ENCODE measurements around the gene ANO7.
"Not testable (repeated sequence)": the region's sequence is repeated elsewhere in the genome, so short reads cannot be mapped to it uniquely, and the experiment has no call there.

ANO7 gene

GRCh38 chr2:241189093-241189855 is 797 bp downstream of the ANO7 start:
- DNase-seq (ENCODE audit: low read depth in 1 of 2, low spot score in 1 of 2) = no peak

- DNase-seq (ENCODE audit: low read depth in 1 of 2, low spot score in 1 of 2) = no peak
Observed at GRCh38 chr2:241189856-241190201, 1.4 kb downstream of the ANO7 start.

DNA sequence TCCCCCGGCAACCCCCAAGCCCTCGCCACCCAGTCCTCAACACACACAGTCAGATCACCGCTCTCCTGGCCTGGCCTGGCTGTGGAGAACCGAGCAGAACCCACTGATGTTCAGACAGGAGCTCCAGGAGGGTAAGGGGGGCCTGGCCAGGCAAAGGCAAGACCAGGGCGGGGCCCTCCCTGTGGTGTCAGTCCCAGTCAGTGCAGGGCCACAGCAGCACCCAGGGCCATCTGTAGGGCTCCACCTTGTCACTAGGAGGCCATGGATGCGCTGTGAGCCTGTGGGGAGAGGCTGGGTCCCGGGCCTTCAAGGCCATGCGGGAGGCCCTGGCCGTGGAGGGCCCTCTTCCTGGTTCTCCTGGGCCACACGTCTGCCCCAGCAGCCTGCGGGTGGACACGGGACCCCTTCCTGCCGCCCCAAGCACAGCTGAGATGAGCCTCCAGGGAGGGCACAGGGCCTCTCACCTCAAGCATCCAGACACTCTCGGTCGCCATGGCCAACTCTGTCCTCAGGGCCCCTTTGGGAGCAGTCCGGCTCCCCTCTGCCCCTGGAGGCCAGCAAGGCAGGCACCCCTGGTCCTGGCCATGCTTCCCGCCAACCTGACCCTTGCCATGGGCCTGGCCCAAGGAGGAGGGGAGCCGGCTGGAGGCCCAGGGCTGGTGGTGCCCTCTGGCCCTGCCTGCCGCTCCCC is 2.0 kb downstream of the ANO7 start:
- DNase-seq (ENCODE audit: low read depth in 1 of 2, low spot score in 1 of 2) = no peak

- DNase-seq (ENCODE audit: low read depth in 1 of 2, low spot score in 1 of 2) = no peak
Observed at GRCh38 chr2:241191081-241191480, 2.6 kb downstream of the ANO7 start.

- no peak for DNase-seq (ENCODE audit: low read depth in 1 of 2, low spot score in 1 of 2)
Observed at GRCh38 chr2:241193271-241193670, 4.8 kb downstream of the ANO7 start.

GRCh38 chr2:241194811-241195210 is 6.3 kb downstream of the ANO7 start:
- DNase-seq (ENCODE audit: low read depth in 1 of 2, low spot score in 1 of 2) = no peak

DNA sequence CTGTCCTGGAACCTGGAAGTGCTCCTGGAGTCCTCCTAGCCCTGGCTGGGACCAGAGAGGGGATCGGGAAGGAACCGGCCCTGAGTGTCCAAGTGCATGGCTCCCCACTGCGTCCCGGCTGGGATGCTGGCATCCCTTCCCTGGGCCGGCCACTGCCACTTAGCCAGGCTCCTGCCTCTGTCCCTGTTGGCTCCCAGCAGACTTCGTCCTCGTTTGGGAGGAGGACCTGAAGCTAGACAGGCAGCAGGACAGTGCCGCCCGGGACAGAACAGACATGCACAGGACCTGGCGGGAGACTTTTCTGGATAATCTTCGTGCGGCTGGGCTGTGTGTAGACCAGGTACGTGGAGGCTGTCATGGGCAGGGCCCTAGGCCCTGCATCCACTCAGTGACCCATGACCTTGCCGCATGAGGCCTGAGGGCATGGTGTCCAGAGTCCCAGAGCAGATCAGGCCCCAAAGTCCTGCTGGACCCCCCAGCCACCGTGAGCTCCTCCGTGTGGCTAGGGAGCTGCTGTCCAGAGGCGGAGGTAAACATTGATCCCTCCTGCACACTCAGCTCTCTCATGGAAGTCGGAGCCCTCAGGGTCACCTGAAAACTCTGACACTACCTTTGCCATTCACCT is 7.1 kb downstream of the ANO7 start:
- no peak for DNase-seq (ENCODE audit: low read depth in 1 of 2, low spot score in 1 of 2)

- not testable (repeated sequence) for DNase-seq (ENCODE audit: low read depth in 1 of 2, low spot score in 1 of 2)
Observed at GRCh38 chr2:241197246-241197645, 8.8 kb downstream of the ANO7 start.

GRCh38 chr2:241197947-241198346 is 9.5 kb downstream of the ANO7 start:
- no peak for DNase-seq (ENCODE audit: low read depth in 1 of 2, low spot score in 1 of 2)

DNA sequence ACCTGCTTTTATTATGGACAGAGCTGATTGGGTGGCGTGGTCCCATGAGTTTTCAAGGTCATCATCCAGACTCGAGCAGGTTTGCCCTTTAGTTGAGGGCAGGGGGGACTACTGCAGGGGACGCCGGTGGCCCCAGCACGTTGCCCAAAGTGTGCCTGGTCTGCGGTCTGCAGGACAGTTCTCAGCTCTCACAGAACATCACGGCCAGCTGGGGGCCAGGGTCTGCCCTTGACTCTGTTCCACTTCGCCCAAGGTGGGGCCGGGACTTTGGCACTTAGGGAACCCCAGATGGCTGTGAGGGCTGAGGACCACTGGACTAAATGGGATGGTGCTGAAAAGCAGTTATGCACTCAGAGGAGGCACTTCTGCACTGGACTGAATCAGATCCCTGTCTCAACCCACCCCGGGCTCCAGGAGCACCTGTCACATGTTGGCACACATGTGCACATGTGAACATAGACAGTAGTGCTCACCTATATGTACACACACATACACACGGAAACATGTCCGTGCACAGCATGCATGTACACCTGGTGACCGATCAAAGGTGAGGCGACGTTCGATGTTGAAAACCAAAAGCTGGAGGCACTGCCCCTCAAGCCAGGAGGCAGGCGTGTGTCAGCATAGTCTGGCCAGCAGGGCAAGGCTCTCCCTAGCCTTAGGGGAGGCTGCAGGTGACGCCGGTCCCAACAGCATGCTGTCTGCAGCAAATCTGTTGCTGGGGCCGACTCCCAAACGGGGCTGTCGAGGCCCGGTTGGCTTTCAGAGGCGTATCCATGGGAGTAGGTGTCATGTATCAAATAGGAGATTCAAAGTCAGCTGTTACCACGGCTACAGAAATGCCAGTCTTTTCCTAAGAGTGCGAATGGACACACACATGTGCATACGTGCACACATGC is 10.2 kb downstream of the ANO7 start:
- no peak for DNase-seq (ENCODE audit: low read depth in 1 of 2, low spot score in 1 of 2)

- no peak for DNase-seq (ENCODE audit: low read depth in 1 of 2, low spot score in 1 of 2)
Observed at GRCh38 chr2:241199286-241199685, 10.8 kb downstream of the ANO7 start.

DNA sequence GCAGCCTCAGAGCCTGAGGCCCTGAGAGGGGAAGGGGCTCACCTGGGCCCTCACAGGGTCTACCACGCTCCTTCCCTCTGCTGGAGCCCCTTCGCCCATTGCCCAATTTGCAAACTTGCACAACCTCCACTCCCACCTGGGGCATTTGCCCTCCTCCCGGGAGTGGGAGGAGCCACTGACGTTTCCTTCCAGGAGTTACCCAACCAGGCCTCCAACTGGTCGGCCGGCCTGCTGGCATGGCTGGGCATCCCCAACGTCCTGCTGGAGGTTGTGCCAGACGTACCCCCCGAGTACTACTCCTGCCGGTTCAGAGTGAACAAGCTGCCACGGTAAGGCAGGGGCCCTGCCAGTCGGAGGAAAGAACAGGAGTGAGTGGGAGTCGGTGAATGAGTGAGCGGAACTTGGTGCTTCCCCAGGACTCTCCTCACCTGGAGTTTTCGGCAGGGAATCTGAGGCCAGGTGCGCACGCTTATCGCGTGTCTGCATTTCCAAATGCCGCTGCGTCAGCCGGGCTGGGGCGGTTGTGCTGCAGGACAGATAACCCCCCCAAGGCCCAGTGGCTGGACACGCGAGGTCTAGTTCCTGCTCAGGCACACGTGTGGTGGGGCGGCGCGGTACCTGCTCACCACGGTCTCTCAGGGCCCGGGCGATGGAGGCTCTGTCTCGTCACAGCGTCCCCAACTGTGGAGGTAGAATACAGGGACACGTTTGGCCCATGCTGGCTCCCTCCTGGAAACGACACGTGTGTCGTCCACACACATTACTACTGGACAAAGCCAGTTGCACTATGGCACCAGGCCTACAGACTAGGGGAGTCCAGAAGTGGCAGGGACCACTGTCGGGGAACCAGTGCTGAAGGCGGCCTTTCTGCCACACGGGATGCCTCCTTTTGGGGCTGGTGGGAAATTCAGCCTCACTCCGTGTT is 11.7 kb downstream of the ANO7 start:
- DNase-seq (ENCODE audit: low read depth in 1 of 2, low spot score in 1 of 2) = no peak

DNA sequence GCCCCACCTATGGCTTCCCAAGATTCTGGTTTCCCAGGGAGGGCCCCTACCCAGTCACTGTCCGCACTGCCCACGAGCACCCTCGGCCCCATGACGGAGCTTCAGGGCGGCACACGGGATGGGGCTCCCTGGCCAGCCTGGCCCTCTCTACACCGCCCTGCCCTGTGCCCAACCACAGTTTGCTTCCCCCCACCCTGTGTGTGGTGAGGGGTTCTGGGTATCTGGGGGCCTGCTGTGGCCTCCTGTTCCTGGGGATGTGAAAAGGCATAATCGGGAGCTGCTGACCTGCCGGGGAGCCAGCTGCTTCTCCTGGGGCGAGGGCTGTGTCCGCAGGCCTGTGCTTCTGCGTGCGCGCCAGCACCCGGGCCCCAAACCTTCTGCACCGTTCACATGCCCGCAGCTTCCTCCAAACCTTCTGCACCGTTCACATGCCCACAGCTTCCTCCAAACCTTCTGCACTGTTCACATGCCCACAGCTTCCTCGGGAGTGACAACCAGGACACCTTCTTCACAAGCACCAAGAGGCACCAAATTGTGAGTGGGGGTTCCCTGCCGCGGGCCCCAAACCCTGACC is 12.4 kb downstream of the ANO7 start:
- DNase-seq (ENCODE audit: low read depth in 1 of 2, low spot score in 1 of 2) = no peak

GRCh38 chr2:241201445-241202267 is 13.2 kb downstream of the ANO7 start:
- DNase-seq (ENCODE audit: low read depth in 1 of 2, low spot score in 1 of 2) = no peak

- no peak for DNase-seq (ENCODE audit: low read depth in 1 of 2, low spot score in 1 of 2)
Observed at GRCh38 chr2:241202268-241202585, 13.8 kb downstream of the ANO7 start.

DNA sequence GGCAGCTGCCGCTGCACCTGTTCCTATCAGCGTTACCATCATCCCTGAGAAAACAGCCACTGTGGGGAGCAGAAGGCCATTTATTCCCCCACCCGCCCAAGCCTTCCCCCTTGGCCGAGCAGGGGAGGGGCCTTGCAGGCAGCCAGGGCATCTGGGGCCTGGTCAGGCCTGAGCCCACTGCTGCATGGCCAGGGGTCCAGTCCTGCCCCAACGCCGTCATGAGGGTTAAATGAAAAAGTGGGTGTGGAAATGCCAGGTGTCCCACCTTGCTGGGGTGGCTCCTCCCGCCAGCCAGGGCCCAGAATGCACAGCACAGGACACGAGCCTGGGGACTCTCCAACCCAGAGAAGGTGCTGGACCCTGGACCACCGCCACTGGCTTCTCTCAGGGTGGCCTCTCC is 14.2 kb downstream of the ANO7 start:
- DNase-seq (ENCODE audit: low read depth in 1 of 2, low spot score in 1 of 2) = no peak

DNA sequence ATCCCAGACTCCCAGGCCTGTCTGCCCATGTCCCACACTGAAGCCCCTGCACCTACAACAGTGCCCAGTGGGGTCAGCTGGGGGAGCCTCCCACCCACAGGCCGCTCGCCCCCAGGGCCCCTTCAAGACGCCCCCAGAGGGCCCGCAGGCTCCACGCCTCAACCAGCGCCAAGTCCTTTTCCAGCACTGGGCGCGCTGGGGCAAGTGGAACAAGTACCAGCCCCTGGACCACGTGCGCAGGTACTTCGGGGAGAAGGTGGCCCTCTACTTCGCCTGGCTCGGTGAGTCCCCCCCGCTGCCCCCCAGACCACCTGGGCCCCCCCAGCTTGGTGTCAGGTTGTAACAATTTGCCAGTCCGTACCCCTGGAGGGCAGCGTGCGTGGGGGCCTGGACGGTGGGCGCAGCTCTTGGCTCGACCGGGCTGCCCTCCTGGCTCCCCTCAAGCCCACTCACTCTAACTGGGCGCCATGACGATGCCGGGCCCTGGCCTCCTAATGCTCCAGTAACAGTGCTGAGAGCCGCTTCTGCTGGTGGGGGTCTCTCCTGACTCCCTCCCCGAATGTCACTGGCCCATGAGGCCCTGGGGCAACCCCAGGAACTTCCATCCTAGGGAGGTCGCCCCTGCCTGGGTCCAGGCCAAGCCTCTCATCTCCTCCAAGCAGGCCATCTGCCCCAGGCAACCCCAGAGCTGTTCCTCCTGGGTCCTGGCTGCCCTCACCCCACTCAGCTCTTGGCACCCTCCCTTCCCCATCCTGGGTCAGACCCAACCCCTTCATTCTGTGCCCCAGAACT is 14.9 kb downstream of the ANO7 start:
- DNase-seq (ENCODE audit: low read depth in 1 of 2, low spot score in 1 of 2) = no peak

GRCh38 chr2:241204010-241204384 is 15.5 kb downstream of the ANO7 start:
- DNase-seq (ENCODE audit: low read depth in 1 of 2, low spot score in 1 of 2) = no peak

DNA sequence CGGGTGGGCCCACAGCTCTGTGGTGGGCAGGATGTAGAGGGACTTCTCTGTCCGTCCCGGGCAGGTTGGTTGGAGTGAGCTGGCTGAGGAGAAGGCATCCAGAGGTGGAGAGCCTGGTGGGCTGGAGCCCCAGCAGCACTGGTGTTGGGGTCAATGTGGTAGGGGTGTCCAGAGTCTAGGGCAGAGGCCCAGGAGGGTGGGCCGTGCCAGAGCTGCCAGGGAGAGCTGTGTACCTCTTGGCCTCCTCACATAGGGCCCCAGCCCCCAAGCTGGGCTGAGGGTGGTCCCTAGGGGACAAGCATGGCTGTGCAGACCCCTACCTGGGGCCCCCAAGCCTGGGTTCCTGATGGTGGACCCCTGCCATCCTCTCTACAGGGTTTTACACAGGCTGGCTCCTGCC is 16.0 kb downstream of the ANO7 start:
- no peak for DNase-seq (ENCODE audit: low read depth in 1 of 2, low spot score in 1 of 2)
